ENCODE data around the gene RNLS.

GRCh38 chr10:88582411-88582805 lies 710 bp downstream of the RNLS start:
- TF ChIP-seq, protein P1, sequence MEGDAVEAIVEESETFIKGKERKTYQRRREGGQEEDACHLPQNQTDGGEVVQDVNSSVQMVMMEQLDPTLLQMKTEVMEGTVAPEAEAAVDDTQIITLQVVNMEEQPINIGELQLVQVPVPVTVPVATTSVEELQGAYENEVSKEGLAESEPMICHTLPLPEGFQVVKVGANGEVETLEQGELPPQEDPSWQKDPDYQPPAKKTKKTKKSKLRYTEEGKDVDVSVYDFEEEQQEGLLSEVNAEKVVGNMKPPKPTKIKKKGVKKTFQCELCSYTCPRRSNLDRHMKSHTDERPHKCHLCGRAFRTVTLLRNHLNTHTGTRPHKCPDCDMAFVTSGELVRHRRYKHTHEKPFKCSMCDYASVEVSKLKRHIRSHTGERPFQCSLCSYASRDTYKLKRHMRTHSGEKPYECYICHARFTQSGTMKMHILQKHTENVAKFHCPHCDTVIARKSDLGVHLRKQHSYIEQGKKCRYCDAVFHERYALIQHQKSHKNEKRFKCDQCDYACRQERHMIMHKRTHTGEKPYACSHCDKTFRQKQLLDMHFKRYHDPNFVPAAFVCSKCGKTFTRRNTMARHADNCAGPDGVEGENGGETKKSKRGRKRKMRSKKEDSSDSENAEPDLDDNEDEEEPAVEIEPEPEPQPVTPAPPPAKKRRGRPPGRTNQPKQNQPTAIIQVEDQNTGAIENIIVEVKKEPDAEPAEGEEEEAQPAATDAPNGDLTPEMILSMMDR (IDR thresholded peaks at IDR 0.05) = no peak
- no peak for TF ChIP-seq POLR2A (IDR thresholded peaks at IDR 0.05)
